HG03060 (cell line): ENCODE results near the gene TNS4.

ENCODE experiments used
- ATAC-seq: cut with Tn5 transposase; IDR thresholded peaks from one replicate; pipeline ENCODE4 v1.9.1; 2021; ENCODE audit warnings: low read depth, moderate number of reproducible peaks; ENCODE audit not compliant: unreplicated experiment

TNS4 gene

DNA sequence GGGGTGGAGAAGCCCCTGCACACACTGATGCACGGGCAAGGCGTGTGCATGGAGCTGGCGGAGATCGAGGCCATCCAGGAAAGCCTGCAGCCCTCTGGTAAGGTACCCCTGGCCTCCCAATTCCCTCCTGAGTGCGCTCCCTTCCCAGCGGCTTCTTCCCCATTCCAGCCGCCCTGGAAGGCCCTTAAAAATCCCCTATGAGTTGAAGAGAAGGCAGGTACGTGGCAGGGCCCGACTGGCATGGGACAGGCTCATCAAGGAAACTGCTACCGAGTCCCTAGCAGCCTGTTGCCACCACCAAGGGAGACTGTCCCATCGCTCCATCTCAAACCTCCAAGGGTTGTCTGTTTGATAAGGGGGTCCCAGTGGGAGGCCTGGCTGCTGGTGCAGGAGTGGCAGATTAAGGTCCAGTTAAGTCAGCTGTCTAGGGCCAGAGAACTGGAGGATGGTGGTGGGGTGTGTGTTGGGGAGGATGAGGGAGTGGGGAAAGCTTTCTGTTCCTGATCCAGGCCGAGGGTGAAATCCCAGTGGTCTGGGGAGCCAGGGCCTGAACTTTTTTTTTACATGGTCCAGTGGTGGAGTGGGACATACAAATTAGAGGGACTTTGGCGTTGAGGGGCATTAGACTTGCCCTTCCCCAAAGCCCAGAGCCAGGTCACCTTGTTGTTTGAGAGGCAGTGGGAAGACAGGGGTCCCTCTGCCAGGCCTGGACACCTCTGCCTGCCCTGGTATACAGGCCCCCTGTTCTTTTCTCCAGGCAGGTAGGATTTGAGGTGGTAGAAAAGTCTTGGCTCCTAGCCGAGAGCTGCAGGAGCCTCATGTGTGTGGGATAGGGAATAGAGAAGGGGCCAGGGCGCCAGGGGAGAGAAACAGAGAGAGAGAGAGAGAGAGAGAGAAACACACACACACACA lies 57.2 kb downstream of the TNS4 start:
- no peak for ATAC-seq

DNA sequence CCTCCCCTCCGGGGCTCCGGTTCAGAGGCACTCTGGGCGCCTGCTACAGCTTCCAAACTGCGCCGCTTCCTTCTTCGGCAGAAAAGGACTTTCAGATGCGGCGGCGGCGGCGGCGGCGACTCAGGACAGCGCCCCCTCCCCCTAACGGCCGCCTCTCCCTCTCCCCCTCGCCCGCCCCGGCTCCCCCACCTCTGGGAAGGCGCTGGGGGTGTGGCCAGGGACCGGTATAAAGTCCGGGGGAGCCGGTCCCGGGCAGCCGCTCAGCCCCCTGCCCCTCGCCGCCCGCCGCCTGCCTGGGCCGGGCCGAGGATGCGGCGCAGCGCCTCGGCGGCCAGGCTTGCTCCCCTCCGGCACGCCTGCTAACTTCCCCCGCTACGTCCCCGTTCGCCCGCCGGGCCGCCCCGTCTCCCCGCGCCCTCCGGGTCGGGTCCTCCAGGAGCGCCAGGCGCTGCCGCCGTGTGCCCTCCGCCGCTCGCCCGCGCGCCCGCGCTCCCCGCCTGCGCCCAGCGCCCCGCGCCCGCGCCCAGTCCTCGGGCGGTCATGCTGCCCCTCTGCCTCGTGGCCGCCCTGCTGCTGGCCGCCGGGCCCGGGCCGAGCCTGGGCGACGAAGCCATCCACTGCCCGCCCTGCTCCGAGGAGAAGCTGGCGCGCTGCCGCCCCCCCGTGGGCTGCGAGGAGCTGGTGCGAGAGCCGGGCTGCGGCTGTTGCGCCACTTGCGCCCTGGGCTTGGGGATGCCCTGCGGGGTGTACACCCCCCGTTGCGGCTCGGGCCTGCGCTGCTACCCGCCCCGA lies 58.0 kb downstream of the TNS4 start, which contains the start of gene IGFBP4:
Gene IGFBP4 (plus strand): TSS at position 255 of the 792 bp plus-strand sequence. CDS start 286 bp downstream, at position 541.
- no peak for ATAC-seq

DNA sequence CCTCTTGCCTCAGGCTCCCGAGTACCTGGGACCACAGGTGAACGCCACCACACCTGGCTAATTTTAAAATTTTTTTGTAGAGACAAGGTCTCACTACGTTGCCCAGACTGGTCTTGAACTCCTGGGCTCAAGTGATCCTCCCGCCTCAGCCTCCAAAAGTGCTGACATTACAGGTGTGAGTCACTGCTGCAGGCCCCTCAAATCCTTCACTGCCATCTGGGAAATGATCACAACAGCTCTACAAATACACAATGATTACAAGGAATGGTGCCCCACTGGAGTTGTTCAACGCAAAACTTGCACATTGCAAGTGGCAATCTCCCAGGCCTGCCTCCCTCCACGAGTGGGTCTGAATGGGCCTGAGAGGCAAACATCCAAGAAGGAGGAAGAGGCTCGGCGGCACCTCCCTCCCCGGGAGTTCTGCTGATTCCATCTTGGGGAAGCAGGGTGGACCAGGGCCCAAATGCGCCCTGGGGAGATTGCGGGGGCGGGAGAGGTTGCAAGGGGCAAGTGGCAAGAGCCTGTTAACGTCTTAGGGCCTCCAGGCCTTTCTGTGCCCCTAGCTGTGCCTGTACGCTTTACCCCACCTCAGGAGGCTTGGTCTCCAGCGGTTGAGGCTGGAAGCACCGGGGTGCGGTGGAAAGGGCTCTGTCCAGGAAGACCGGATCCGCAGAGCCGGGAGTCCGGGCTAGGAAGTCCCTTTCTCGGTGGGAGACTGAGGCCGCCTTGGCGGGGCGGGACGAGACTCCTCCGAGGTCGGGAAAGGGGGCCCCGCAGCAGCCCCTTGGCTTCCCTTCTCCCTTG lies 58.8 kb downstream of the TNS4 start:
- ATAC-seq = no peak

DNA sequence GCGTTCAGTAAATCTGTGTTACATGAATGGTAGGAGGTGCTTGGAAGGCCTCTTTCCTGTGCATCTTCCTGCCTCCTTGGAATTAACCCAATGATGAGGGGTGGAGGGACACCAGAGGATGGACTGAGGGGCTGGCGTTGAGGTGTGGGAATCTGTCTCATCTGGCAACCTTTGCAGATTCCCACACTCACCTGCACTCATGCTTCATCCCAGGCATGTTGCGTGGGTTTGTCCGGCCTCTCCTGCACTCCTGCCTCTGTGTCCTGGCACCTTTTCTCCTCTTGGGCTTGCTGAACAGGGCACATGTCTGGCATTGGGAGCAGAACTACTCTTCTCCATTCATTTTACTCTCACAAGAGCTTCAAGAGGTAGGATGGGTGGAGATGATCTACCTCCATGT lies 61.3 kb downstream of the TNS4 start:
- ATAC-seq = no peak

DNA sequence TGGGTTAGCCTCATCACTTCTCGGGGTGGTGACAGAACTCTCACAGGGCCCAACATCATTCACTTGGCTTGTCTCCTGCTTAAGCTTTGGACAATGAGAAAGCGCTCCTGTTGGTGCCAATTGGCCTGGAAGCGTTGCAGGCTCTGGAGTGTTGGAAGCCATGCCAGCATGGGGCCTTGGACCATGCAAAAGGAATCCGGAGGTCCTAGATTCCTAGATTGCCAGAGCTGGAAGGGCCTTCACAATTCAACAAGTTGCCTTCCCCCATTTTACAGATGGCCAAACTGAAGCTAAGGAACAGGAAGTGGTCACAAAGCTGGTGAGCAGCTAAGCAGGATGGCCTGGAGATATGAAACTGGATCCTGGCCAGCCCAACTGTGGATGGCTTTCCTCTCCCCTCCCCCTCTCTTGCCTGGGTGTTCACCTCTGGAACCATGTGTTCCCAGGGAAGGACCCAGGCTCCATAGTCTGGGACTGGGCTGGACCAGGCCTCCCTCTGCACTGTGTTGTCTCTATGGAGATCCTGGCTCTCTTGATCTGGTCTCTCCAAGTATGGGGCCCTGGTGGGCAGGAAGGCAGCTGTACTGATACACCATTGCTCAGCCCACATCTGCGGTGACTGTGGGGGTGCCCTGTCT lies 64.2 kb downstream of the TNS4 start:
- no peak for ATAC-seq

DNA sequence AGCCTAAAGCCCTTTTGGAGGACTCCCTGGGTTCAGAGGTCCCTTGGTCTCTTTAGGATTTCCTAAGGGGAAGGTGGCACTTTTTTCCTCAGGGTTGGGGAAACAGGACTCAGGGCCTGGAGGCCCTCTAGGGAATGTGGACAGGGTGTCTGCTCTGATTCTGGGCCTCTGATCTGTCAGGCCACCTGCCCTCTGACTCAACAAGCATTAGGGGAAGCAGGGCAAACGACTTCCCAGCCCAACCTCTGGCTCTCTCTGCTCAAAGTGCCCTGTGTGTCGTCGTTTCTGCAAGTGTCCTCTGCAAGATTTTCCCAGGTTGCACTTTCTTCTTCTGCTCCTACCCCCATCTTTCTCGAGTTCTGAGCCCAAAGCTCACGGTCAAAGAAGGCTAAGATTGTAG lies 64.8 kb downstream of the TNS4 start:
- ATAC-seq = no peak

DNA sequence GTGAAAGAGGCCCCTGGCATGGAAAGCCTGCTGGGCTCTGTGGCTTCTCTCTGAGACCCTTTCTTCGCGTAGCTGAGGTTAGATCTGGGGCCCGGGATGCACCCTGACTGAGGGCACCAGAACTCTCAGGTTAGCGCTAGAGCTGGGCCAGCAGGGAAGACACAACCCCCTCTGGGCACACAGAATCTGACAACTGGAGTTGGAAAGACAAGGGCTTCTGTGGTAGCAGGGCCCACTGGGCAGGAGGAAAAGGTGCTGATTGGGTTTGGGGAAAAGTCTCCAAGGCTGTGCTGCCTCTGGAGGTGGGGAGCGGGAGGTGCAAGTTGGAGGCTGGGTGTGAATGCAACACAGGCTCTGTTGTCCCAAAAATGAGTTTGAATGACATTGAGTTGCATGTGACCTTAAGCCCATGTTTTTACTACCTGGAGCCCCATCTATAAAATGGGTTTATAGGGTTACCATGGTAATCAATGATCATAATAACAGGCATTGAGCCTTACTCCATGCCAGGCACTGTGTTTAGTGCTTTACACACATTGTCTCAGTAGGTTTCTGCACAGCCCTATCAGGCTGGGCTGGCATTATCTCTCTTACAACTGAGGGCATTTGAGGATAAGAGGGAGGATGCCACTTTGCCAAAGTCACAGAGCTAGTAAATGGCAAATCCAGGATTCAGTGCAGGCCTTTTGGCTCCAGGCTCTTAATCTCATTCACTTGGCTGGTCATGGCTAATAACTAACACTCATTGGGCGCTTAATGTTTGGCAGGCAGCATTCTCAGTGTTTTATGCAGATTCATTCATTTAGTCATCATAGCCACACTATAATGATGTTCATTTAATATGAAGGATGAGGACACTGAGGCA lies 67.6 kb downstream of the TNS4 start:
- ATAC-seq = no peak

DNA sequence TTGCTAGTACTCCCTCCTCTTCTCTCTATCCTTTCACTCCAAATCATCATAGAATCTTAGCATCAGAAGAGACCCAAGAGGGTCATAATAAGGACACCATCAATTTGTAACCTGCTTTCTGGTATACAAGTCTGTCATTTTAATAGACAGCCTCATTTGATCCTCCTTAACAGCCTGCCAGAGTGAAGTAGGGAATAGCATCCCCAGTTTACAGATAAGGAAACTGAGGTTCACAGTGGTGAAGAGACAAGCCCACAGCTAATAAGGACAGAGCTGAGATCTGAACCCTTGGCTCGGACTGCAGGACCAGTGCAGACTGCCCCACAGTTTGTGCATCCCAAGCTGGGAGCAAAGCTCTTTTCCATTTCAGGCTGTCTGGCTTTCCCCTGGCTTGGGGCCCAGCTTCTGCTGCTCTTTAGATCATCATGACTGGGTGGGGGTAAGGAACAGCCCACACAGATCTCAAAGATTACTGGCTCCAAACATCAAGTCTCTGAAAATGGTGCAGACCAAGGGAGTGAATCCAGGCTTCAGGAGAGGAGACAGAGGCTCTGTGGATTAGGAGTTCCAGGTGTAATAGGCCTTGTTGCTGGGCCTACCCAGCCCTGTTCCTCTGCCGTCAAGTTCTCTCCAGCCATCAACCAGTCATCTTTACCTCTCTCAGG lies 68.4 kb downstream of the TNS4 start:
- no peak for ATAC-seq

DNA sequence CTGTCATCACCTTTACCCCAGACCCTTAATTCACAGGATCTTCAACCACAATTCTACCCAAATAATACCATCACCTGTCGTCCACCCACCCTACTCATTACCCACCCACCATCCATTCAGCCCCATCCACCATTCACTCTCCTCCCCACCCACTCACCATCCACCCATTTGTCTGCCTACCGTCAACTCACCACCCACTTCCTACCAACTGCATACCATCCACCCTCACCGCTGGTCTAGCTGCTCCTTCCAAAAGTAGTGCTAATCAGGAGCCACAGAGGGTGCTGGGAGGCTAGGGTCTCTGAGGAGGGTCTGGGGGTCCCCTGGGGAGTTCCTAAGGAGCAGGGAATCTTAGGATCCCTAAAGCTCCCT lies 70.2 kb downstream of the TNS4 start:
- ATAC-seq = no peak

DNA sequence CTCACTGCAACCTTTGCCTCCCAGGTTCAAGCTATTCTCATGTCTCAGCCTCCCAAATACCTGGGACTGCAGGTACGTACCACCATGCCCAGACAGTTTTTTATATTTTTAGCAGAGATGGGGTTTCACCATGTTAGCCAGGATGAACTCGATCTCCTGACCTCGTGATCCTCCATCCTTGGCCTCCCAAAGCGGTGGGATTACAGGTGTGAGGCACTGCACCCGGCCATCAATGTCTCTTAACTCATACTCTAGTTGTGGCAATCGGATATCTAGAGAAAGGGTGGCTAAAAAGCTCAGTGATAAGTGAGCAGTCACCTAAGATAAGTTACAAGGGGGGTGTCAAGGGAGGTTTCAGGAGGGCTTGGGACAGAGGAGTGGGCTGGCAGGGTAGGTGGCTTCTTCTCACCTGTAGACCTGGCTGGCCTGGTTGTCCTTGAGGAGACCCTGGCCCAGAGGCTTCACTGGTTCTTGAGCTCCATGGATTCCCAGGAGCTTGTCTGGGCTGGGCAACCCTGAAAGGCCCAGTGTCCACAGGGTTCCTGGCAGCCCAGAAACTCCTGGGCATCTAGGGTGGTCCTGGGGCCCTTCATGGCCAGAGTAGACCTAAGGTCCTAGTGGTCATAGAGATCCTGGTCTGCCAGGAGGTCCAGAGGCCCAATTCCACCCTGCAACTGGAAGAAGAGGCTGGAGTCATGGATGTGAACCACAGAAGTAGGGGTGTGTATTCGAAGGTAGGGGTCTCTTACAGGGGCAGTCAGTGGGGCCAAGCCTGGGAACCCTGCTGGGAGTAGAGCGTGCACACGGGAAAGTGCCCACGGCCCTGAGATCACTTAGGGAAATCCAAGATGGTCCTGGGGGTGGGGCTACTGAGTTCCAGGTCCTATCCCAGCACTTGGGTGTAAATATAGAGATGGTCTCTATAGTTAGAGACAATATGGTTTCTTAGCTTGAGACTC lies 70.9 kb downstream of the TNS4 start:
- ATAC-seq = no peak

DNA sequence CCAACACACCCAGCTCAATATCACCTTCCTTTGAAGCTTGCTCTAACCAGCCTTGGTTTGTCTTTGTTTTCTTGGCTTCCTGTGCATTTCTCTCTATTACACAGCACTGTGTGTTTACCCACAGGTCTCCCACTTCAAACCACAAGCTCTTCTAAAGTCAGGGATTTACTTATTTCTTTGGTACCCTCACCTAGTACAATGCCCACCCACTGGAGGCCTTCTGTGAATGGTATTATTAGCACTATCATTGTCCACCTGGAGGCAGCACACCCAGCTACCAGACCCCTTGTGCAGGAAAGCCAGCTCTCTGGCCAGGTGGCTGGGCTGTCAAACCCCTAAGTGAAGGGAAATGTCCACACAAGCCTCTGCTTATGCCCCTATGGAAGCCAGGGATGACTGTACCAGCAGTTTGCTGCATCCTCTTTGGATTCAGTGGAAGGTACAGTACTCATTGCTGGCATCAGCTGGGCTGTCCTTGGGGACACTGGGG lies 74.4 kb downstream of the TNS4 start:
- ATAC-seq = no peak
